Activated effector memory CD4-positive, alpha-beta T cell treated with Interleukin-2 at 50 U/mL for 16 hours (primary cell): ENCODE data around the gene BICRAL.
A peak's percentile ranks its signal among the peaks of the same experiment; 100 is the strongest.
"Not testable (repeated sequence)": the region's sequence is repeated elsewhere in the genome, so short reads cannot be mapped to it uniquely, and the experiment has no call there.

Experiments
- DNase-seq: peaks from one replicate; pipeline ENCODE4 v3.0.0-alpha.2; 2020

The BICRAL gene

GRCh38 chr6:42899871-42900270 is 118.0 kb downstream of the BICRAL start:
- DNase-seq, result no peak

GRCh38 chr6:42901538-42901957 is 119.7 kb downstream of the BICRAL start:
- DNase-seq, result peak; percentile 41

- DNase-seq, result not testable (repeated sequence)
Measured at GRCh38 chr6:42902429-42903263, 120.8 kb downstream of the BICRAL start.

- DNase-seq, result no peak
Measured at GRCh38 chr6:42904467-42904866, 122.6 kb downstream of the BICRAL start.

GRCh38 chr6:42907336-42907735 is 125.5 kb downstream of the BICRAL start:
- no peak for DNase-seq

GRCh38 chr6:42909835-42910234 is 128.0 kb downstream of the BICRAL start:
- no peak for DNase-seq

GRCh38 chr6:42911171-42912021 is 129.5 kb downstream of the BICRAL start:
- DNase-seq, result no peak

- no peak for DNase-seq
Measured at GRCh38 chr6:42914546-42914945, 132.7 kb downstream of the BICRAL start.

- DNase-seq, result no peak
Measured at GRCh38 chr6:42915732-42916131, 133.9 kb downstream of the BICRAL start, which contains the start of gene PTCRA. TSS of gene PTCRA (plus strand) at chr6:42916053. CDS start at chr6:42916070, 17 bp downstream.

GRCh38 chr6:42916288-42916687 is 134.4 kb downstream of the BICRAL start:
- no peak for DNase-seq
